ENCODE results near the gene OR5B21. TPM values are rescaled to one million over a fixed set of nuclear protein-coding genes. Genes with fewer than 3 reads are reported as not detected.

The OR5B21 gene
- polyA plus RNA-seq, 1 of the 3 experiments (the other 2 are of a cell fraction) = not detected

DNA sequence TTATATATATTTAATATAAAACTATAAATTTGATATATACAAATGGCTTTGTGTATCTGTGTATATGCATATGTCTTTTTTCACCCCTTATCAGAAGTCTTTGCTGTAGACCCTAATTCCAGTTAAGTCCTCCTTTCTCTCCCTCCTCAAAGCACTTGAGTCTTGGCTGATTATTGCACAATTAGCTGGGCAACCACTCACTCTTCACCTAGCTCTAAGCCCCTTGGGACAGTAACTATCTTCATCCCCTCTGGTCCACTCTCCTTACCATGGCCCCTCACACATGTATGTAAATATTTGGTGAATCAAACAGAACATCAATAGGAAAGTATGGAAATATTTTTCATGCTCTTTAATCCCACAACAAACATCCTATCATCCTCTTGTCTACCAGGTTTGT, 909 bp upstream of the OR5B21 start (continued):
- TF ChIP-seq, protein P1, sequence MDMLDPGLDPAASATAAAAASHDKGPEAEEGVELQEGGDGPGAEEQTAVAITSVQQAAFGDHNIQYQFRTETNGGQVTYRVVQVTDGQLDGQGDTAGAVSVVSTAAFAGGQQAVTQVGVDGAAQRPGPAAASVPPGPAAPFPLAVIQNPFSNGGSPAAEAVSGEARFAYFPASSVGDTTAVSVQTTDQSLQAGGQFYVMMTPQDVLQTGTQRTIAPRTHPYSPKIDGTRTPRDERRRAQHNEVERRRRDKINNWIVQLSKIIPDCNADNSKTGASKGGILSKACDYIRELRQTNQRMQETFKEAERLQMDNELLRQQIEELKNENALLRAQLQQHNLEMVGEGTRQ (IDR thresholded peaks at IDR 0.05; ENCODE audit: borderline replicate concordance, low read depth, low read length) = no peak
- no peak for TF ChIP-seq TCF12 (IDR thresholded peaks at IDR 0.05)

GRCh38 chr11:58507355-58507754, 550 bp downstream of the OR5B21 start:
- WGBS (ENCODE audit: low lambda C conversion rate) = 26% methylated on average over 4 of the region's 4 CpGs
- ChIA-PET POLR2A (no interaction called here), CTCF (no interaction called here)
- DNase-seq = no peak
- Histone ChIP-seq H4K20me1 (ENCODE audit: insufficient read depth) (no peaks in the 10 kb centered on the region), H3K4me2 (no peak overlapping the region), H3F3A (replicated peaks; ENCODE audit: insufficient read depth) (no peaks in the 10 kb centered on the region), H3K9ac (no peak overlapping the region), H3K27me3 (ENCODE audit: insufficient read depth) (no peaks in the 10 kb centered on the region), H3K4me1 (ENCODE audit: control insufficient read depth in 1 of 2, insufficient read depth in 2 of 2, low read depth in 1 of 2, low read length in 1 of 2) (no peaks in the 10 kb centered on the region), H3K9me2 (no peaks in the 10 kb centered on the region), H3K9me3 (no peaks in the 10 kb centered on the region), H3K27ac (ENCODE audit: low read depth in 2 of 2, low read length in 1 of 2) (no peak overlapping the region), H3K4me3 (ENCODE audit: low read depth in 2 of 2, low read length in 1 of 2) (no peak overlapping the region), H3K79me2 (ENCODE audit: insufficient read depth) (no peaks in the 10 kb centered on the region), H2AFZ (ENCODE audit: low read depth) (no peak overlapping the region), H3K36me3 (replicated peaks in 1 of 2; ENCODE audit: control insufficient read depth in 1 of 2, insufficient read depth in 2 of 2, low read length in 1 of 2) (no peaks in the 10 kb centered on the region)
- no peak for TF ChIP-seq MXI1 (IDR thresholded peaks at IDR 0.05; ENCODE audit: low read depth, low read length)
- no peak for TF ChIP-seq MEF2A (IDR thresholded peaks at IDR 0.05; ENCODE audit: borderline replicate concordance, low read depth)
- TF ChIP-seq, protein P2, sequence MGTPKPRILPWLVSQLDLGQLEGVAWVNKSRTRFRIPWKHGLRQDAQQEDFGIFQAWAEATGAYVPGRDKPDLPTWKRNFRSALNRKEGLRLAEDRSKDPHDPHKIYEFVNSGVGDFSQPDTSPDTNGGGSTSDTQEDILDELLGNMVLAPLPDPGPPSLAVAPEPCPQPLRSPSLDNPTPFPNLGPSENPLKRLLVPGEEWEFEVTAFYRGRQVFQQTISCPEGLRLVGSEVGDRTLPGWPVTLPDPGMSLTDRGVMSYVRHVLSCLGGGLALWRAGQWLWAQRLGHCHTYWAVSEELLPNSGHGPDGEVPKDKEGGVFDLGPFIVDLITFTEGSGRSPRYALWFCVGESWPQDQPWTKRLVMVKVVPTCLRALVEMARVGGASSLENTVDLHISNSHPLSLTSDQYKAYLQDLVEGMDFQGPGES (IDR thresholded peaks at IDR 0.05; ENCODE audit: low read depth, low read length) = no peak

DNA sequence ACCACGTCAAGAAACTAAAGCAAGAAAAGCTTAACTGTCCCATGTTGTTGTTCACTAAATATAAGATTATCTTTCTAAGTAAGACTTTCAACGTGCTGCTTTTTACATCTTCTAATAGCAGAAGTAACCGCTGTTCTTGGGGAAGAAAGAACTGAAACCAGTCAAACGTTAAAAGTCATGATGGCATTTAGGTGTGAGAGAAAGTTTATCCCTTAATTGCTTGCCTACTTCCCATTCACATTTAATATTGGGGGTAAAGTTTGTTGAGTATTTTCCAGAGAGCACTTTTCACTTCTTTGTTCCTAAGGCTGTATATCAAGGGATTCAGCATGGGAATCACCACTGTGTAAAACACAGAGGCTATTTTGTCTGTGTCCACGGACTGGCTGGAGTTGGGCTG, 970 bp downstream of the OR5B21 start:
- WGBS (ENCODE audit: low lambda C conversion rate) = 9% methylated on average over 5 of the region's 5 CpGs
- Histone ChIP-seq H3K27ac (ENCODE audit: low read depth in 2 of 2, low read length in 1 of 2) (no peak overlapping the region), H3F3A (replicated peaks; ENCODE audit: insufficient read depth) (no peaks in the 10 kb centered on the region), H3K4me2 (no peak overlapping the region), H3K36me3 (replicated peaks in 1 of 2; ENCODE audit: control insufficient read depth in 1 of 2, insufficient read depth in 2 of 2, low read length in 1 of 2) (no peaks in the 10 kb centered on the region), H3K79me2 (ENCODE audit: insufficient read depth) (no peaks in the 10 kb centered on the region), H3K9me2 (no peaks in the 10 kb centered on the region), H3K9me3 (no peaks in the 10 kb centered on the region), H2AFZ (ENCODE audit: low read depth) (no peak overlapping the region), H4K20me1 (ENCODE audit: insufficient read depth) (no peaks in the 10 kb centered on the region), H3K4me1 (ENCODE audit: control insufficient read depth in 1 of 2, insufficient read depth in 2 of 2, low read depth in 1 of 2, low read length in 1 of 2) (no peaks in the 10 kb centered on the region), H3K27me3 (ENCODE audit: insufficient read depth) (no peaks in the 10 kb centered on the region), H3K9ac (no peak overlapping the region), H3K4me3 (ENCODE audit: low read depth in 2 of 2, low read length in 1 of 2) (no peak overlapping the region)
- no peak for DNase-seq
- CTCF ChIA-PET = no interaction called here
- TF ChIP-seq SMC3 (IDR thresholded peaks at IDR 0.05; ENCODE audit: low read depth, low read length) = no peak
- no peak for TF ChIP-seq MEF2A (IDR thresholded peaks at IDR 0.05; ENCODE audit: borderline replicate concordance, low read depth)
- no peak for TF ChIP-seq POLR2AphosphoS5 (IDR thresholded peaks at IDR 0.05; ENCODE audit: low read depth, low read length)
- TF ChIP-seq, protein P1 (IDR thresholded peaks at IDR 0.05; ENCODE audit: borderline replicate concordance, low read depth, low read length) = no peak
- no peak for TF ChIP-seq GATA2 (CRISPR knock-in tag; IDR thresholded peaks at IDR 0.05)
- TF ChIP-seq RFX5 (IDR thresholded peaks at IDR 0.05; ENCODE audit: low read length) = no peak
- TF ChIP-seq MXI1 (IDR thresholded peaks at IDR 0.05; ENCODE audit: low read depth, low read length) = no peak
- no peak for TF ChIP-seq RAD21 (IDR thresholded peaks at IDR 0.05; ENCODE audit: low read length)
- TF ChIP-seq RXRA (IDR thresholded peaks at IDR 0.05; ENCODE audit: borderline replicate concordance, low read depth) = no peak
- TF ChIP-seq FOXM1 (IDR thresholded peaks at IDR 0.05; ENCODE audit: low read depth) = no peak
- no peak for TF ChIP-seq RCOR1 (IDR thresholded peaks at IDR 0.05; ENCODE audit: low read length)
- TF ChIP-seq EZH2phosphoT487 (IDR thresholded peaks at IDR 0.05; ENCODE audit: borderline replicate concordance, low read depth) = no peak
- no peak for TF ChIP-seq CTCF (IDR thresholded peaks at IDR 0.05)
- TF ChIP-seq, protein P2 (IDR thresholded peaks at IDR 0.05; ENCODE audit: low read depth, low read length) = no peak
- TF ChIP-seq, protein P3, sequence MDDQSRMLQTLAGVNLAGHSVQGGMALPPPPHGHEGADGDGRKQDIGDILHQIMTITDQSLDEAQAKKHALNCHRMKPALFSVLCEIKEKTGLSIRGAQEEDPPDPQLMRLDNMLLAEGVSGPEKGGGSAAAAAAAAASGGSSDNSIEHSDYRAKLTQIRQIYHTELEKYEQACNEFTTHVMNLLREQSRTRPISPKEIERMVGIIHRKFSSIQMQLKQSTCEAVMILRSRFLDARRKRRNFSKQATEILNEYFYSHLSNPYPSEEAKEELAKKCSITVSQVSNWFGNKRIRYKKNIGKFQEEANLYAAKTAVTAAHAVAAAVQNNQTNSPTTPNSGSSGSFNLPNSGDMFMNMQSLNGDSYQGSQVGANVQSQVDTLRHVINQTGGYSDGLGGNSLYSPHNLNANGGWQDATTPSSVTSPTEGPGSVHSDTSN (IDR thresholded peaks at IDR 0.05) = no peak
- no peak for TF ChIP-seq FOSL2 (IDR thresholded peaks at IDR 0.05; ENCODE audit: borderline replicate concordance, low read depth)
- TF ChIP-seq GABPA (IDR thresholded peaks at IDR 0.05; ENCODE audit: low read depth) = no peak
- TF ChIP-seq FOXJ3 (CRISPR knock-in tag; IDR thresholded peaks at IDR 0.05) = no peak
- POLR2A ChIA-PET = no interaction called here
